ENCODE measurements around the gene MRPL23. TPM values are rescaled to one million over a fixed set of nuclear protein-coding genes. Genes with fewer than 3 reads are reported as not detected.

MRPL23 gene
- total RNA-seq: 10 to 100 TPM; 42.8 to 77.1 TPM
- long read RNA-seq, partial matches to known transcripts: 0 of 1 reads
- long read RNA-seq, other reads (novel, unspliced or antisense): 0 of 1 reads

DNA sequence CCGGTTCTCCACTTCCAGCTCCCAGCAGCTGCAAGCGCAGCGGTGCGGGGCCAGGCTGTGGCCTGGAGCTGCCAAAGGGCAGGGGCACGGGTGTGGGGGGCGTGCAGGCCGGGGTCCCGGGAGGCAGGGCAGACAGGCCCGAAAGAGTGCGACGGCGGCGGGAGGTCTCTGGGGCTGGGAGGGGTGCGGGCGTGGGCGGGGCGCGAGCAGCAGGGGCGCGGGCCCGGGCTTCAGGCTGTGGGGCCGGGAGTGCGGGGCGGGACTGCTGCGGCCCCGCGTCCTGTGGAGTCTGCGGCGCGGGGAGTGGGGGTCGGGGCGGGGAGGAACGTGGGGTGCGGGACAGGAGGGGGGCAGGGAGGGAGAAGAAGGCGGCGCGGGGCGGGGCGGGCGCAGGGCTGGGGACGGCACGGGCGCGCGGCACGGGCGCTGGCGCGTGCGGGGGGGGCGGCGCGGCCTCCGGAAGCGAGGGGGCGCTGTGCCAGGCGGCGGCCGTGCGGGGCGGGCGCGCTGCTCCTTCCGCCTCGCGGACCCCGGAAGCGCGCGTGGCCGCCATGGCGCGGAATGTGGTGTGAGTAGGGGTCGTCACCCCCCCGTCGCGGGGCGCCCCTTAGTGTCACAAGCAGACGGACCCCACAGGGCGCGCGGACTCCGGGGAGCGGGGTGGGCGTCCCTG is at the start of gene MRPL23:
Gene MRPL23 (plus strand): TSS at position 521 of the 673 bp plus-strand sequence. CDS start 31 bp downstream, at position 552.
- ATAC-seq: peak; percentile 55 to 84
- no peak for DNase-seq
- intact Hi-C loops (cut with DNase I): no loop called here

DNA sequence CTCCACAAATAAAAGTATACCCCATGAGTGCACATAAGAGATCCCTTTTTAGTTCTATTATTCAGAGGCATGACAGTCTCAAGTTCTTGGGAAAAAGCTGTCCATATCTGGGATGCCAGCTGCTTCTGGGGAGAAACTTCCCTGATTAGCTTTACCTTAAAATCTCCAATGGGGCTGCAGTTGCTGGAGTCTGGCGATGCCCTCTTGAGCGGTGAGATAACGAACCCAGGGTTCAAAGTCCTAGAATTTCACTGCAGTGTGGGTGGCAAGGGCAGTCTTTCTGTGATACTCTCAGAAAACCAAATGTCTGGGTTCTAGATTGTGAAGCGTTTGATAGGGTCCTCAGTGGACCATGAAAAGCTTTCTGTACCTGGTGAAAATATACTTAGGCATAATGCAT is 48.0 kb upstream of the MRPL23 start:
- ATAC-seq (no peak), DNase-seq (no peak)
- intact Hi-C loops (cut with DNase I): no loop called here

DNA sequence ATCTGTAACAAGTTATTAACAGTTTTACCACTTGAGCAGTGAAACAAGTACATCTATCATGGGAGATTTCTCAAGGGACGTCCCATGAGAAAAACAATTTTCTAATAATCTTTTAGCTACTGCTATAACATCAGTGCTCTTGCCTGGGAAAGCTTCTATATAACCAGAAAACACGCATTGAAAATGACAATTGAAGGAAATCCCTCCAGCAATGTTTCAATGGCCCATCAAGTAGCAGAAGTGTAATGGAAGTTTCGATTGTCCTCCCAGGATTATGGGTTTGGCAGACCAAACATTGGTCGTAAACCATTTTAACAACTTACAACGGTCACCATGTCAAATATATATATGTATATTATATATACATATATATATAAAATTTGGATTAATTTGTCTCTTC is 47.4 kb upstream of the MRPL23 start:
- DNase-seq: no peak
- no peak for ATAC-seq
- intact Hi-C loops (cut with DNase I): no loop called here

DNA sequence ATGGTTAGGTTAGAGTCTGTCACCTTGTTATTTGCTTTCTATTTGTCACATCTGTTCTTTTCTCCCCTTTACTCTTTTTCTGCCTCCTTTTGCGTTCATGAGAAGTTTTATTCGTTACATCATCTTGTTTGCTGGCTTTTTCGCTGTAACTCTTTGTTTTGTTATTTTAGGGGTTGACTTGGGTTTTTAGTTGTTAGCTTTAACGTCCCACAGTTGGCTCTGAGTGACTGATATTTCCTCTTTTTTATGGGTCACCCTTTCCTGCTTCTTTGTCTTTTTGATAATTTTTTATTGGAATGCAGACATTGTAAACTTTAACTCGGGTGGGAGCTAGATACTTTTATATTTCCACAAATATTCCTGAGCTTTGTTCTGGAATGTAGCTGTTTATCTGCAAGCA is 41.0 kb upstream of the MRPL23 start:
- DNase-seq (no peak), ATAC-seq (no peak)
- intact Hi-C loops (cut with DNase I): no loop called here

DNA sequence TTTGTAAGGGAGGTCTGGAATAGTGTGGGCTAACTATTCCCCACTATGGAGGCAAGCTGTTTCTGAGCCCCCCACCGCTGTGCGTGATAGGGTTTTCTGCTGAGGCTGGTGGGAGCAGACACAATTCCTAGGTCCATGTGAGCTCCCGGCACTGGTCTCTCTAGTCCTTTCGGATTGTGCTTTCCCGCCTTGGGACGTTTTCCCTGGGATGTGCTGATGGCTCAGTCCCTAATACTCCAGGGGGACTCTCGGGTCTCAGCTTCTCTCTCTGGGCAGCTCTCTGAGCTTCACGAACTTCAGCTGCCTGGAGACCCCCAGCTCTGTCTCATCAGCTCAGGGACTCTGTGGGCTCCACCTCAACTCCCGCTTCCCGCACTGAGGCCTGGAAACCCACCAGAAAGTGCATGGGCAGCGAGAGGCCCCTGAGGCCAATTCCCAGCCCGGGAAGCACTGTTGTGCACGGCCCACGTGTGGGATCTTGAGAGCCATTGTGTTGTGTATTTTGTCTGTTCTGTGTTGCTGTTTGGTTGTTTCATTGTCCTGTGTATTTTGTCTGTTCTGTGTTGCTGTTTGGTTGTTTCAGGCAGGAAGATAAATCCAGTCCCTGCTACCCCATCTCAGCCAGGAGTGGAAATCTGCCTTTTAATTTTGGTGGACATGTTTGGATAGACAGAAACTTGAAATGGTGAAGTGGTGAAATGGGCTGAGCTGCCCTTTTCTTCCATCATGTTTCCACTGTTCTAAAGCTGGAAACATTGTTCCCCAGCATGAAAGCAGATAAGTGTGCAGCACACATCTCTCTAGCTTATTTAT is 40.3 kb upstream of the MRPL23 start:
- no peak for ATAC-seq
- no peak for DNase-seq
- intact Hi-C loops (cut with DNase I): no loop called here

DNA sequence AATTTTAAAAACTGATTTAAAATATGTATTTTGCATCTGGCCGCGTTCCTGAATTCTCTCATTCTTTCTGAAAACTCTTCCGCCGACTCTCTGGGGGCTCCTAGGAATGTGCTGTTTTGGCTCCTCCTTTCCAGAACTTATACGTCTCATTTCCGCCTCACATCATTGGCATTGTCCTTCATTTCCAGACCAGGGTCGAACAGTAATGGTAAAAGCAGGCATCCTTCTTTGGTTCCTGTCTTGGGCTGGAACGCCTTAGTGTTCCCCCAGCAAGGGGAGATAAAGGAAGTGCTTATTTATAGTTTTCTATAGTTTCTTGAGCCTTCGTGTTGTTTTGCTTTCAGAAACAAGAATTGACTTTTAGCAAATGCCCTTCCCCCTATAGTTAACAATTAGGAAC is 38.5 kb upstream of the MRPL23 start:
- DNase-seq (no peak), ATAC-seq (peak; percentile 56 to 64)
- intact Hi-C loops (cut with DNase I): no loop called here

DNA sequence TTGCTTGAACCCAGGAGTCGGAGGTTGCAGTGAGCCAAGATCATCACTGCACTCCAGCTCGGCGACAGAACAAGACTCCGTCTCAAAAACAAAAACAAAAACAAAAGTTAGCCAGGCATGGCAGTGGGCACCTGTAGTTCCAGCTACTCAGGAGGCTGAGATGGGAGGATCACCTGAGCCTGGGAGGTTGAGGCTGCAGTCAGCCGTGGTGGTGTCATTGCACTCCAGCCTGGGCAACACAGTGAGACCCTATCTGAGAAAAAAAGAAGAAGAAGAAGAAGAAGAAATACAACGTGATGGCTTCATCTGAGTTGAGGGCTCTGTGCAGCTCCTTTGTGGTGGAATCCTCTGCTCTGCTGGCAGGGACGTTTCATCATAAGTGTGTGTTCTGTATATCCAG is 37.6 kb upstream of the MRPL23 start:
- DNase-seq: no peak
- intact Hi-C loops (cut with DNase I): no loop called here
- no peak for ATAC-seq

DNA sequence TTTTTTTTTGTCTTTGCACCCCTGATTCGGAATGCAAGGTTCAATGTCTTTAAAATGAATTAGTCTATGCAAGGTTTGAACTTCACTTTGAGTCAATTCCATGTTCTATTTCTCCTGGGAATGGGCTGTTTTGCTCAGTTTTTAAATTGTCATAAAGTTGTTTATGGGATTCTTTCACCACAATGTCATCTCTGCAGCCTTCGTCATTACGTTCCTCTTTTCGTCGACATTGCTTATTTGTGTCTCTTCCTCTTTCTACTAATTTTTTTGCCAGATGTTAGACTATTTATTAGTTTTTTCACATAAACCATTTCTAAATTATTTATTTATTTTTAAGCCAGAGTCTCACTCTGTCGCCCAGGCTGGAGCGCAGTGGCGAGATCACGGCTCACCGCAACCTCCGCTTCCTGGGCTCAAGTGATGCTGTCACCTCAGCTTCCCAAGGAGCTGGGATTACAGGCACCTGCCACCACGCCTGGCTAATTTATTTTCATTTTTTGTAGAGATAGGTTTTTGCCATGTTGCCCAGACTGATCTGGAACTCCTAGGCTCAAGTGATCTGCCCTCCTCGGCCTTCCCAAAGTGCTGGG is 34.7 kb upstream of the MRPL23 start:
- ATAC-seq (no peak), DNase-seq (no peak)
- intact Hi-C loops (cut with DNase I): no loop called here

DNA sequence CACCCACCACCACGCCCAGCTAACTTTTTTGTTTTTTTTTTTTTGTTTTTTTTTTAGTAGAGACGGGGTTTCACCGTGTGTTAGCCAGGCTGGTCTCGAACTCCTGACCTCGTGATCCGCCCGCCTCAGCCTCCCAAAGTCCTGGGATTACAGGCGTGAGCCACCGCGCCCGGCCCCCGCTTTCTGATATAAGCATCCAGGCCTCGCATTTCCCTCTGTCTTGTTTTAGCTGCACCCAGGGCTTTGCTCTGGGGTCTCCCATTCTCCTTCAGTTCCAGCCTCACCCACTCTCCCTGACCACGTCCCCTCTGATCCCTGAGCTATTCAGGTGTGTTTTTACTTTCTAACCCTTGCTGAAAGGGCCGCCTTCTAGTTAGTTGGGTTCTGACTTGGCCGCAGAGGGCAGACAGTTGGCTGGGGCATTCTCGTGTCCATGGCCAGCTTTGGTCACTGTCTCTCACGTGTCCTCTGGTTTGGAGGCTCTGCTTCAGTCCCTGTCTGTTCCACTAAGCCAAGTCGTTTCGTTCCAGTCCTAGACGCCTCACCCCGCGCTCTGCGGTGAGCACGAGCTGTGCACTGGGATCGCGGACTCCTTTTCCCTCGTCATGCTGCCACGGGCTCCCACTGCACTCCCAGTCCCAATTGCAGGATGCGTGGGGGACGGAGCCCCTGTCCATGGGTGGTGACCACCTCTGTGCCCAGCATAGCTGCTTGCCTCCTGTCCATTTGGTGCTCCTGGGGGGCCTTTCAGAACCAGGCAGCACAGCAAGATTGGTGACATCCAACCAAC is 33.7 kb upstream of the MRPL23 start:
- DNase-seq: no peak
- intact Hi-C loops (cut with DNase I): loop anchor here in 1 of 2 donors (2.0 kb wide), 1 partner anchor 23 kb away; no protein-coding TSS in a partner anchor
- no peak for ATAC-seq

DNA sequence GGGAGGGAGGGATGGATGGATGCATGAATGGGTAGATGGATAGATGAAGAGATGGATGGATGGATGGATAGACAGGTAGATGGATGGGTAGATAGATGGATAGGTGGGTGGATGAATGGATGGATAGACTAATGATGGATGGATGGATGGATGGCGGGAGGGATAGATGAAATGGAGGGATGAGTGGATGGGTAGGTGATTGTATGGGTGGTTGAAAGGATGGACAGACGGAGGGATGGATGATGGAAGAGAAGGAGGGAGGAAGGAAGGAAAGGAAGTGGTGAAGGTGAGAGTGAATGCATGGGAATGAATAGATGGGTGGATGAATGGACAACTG is 31.4 kb upstream of the MRPL23 start:
- no peak for DNase-seq
- ATAC-seq: no peak
- intact Hi-C loops (cut with DNase I): loop anchor here (1.0 to 5.0 kb wide), 3 partner anchors 21 to 33 kb away; no protein-coding TSS in a partner anchor

DNA sequence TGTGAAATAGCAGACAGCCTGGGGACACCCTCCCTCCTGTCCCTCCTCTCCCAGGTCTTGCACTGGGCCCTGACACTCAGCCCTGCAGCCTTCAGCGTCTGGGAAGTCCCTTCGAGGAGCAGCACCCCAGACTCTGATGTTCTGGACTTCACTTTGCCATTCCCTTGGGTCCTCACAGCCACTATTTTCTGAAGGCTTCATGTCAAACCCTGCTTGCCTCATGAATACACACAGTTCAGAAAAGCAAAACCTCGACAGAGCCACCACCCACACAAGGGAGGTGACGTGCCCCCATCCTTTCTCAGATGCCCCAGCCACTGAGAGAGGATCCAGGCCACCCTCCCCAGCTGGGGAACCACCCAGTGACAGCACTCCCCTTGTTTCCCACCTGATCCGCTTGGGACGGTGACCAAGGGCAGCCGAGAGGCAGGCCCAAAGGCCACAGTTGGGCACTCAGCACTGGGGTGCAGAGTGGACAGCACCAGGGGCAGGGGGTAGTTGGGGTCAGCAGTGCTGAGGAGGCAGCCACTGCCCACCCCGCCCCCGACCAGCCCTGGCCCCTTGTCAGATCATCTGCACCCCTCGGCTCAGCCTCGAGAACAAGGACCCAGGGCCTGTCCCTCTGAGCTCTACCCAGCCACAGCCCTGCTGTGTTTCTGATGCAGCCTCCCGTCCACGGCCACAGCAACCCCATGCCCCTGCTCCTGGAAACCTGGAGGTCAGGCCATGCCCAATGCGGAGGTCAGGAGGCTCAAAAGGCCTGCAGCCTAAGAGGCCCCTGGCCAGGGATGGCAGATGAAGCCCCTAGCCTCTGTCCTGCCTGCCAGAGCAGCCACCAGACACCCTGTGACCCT is 30.8 kb upstream of the MRPL23 start:
- intact Hi-C loops (cut with DNase I): loop anchor here (1.0 to 5.0 kb wide), 2 partner anchors 23 to 34 kb away; no protein-coding TSS in a partner anchor
- DNase-seq (no peak), ATAC-seq (peak in 1 of 2 donors; percentile 1)

DNA sequence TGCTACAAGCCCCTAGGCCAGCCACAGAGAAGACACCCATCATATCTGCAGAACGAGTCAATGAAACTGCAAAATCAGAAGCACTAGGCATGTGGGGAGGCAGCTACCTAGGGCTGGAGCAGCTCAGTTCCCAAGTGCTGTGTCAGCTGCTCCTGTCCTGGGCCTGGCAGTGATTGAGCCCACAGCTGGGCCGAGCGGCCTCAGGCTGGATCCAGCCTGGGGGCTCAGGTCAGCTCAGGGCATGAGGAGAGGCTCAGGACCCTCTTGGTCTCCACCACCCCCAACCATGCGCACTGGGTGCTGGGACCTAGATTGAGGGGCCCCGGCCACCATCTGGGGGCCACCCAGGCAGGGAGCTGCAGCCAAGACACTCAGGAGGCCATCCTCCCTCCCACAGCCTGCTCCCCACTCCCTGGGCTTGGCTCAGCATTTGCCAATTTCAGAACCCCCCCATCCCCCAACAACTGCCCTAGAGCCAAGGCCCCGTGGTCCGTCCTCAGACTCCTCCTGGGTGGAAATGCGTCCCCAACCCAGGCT is 30.1 kb upstream of the MRPL23 start:
- ATAC-seq (peak; percentile 21 to 28), DNase-seq (no peak)
- intact Hi-C loops (cut with DNase I): loop anchor here (1.0 to 5.0 kb wide), 2 partner anchors 24 to 35 kb away; no protein-coding TSS in a partner anchor

DNA sequence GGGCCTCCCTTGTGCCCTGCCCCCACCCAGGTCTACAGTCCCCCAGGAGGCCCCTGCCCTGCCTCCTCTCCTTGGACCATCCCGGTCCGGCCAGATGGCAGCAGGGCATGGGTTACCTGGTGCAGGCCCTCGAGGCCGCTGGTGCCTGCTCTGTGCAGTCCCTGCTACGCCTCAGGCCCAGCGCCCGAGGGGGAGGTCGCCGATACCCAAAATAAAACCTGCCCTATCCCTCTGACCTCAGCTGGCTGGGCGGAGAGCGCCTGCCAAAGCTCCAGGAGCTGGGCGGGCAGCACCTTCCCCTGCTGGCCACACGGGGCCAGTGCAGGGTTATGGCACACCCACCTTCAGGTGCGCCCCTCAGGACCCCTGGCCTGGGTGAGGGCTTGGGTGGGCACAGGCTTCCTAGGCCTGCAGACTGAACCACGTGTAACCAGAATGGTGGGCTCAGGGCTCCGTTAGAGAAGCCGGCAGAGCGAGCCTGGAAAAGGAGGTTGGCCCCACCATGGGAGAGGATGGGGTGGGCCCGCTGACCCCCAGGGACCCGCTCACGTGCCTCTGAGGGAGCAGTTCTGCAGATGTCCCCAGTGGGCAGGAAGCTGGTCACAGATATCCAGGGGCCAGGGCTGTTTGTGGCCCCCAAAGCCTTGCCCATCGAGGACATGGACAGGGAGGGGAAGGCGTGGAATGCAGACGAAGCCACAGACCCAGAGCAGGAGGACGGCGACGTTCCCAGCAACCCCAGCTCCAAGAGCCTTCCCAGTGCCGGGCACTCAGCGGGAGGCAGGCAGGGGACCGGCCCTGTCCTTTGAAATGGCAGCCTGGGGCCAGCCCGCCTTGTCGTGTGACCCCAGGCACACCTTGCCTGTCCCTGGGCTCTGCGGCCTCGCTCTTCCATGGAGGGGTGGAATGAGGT is 29.4 kb upstream of the MRPL23 start:
- no peak for DNase-seq
- ATAC-seq: peak; percentile 7 to 18
- intact Hi-C loops (cut with DNase I): loop anchor here (5.0 kb wide), 1 partner anchor 35 kb away; no protein-coding TSS in a partner anchor

DNA sequence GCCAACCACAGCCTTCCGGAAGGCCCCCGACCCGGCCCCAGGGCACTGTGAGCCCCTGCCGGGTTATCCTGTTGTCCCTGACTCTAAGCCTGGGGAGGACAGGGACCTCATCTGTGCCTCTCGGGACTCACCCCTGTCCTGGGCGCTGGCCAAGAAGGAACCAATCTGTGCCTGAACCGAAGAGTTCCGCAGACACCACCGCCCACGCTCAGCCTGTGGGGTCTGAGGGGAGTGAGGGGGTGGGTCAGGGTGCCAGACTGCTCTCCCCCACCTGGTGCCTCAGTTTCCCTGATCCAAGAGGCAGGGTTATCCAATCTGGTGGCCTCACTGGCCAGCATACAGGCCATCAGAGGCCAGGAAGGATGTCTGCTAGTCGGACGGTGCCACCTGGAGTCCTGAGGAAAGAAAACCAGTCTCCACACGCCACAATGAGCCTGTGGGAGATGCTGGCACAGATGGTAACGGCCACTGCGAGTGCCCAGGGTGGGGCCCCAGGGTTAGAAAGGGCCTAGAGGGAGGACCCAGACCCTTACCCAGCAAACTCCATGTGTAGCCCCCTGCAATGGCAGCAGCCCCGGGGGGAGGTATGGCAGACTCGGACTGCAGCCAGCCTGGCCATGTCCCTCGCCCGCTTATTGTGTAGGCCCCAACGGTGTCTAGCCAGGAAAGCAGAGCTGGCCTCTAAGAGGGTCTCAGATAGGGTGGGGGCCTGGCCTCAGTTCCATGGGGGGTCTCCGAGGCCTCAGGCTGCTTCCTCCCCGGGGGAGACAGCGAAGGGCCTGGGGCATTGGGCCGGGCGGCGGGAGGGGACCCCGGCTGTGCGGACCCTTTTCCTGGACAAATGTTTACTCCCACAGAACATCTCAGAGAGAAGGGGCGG is 28.5 kb upstream of the MRPL23 start:
- intact Hi-C loops (cut with DNase I): loop anchor here (5.0 kb wide), 1 partner anchor 36 kb away; no protein-coding TSS in a partner anchor
- no peak for DNase-seq
- ATAC-seq: no peak

DNA sequence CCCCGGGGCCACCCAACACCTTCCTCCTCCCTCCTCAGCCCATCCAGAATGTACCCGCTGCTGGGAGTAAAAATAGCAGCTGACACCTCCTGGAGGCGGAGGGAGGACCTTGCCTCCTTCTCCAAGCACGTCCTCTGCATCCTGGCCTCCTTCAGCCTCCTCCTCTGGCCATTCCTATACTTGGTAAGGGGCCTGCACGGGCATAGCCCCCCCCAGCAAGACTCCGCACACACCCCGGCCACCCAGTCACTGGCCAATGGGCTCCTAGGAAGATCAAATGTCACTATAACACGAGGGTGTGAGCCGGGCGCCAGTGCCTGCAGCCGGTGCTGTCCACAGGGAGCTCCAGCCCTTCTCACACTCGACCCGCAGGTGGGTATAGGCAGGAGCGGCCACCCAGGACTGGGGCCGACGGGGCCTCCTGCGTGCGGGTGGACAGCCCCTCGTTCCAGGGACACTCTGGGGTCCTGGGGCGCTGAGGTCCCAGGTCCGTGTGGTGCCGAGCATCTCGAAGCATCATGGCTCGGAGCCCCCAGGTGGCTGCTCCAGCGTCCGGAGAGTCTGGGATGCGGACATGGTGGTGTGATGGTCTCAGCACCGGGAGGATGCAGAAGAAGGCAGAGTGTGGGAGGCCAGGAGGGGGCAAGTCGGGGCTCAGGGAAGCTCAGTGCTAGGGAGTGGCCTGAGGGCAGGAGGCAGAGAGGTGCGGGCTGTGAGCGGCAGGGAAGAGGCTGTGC is 27.6 kb upstream of the MRPL23 start, which contains the start of gene TNNT3:
Gene TNNT3 (plus strand): TSS at position 313 of the 737 bp plus-strand sequence. CDS start 3,172 bp downstream, outside the sequence.
- DNase-seq: no peak
- intact Hi-C loops (cut with DNase I): loop anchor here (5.0 kb wide), 1 partner anchor 37 kb away; no protein-coding TSS in a partner anchor
- peak in 1 of 2 donors; percentile 10 for ATAC-seq
